GM21576 (cell line): Measurements from ENCODE around the gene RPP14.
"Not testable (repeated sequence)": the region's sequence is repeated elsewhere in the genome, so short reads cannot be mapped to it uniquely, and the experiment has no call there.

Experiments
- ATAC-seq: cut with Tn5 transposase; IDR thresholded peaks from one replicate; pipeline ENCODE4 v1.9.1; 2021; ENCODE audit warnings: mild to moderate bottlenecking, moderate library complexity; ENCODE audit not compliant: unreplicated experiment

The RPP14 gene

DNA sequence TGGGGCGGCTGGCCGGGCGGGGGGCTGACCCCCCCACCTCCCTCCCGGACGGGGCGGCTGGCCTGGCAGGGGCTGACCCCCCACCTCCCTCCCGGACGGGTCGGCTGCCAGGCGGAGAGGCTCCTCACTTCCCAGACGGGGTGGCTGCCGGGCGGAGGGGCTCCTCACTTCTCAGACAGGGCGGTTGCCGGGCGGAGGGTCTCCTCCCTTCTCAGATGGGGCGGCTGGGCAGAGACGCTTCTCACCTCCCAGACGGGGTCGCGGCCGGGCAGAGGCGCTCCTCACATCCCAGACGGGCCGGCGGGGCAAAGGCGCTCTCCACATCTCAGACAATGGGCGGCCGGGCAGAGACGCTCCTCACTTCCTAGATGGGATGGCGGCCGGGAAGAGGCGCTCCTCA, 15.6 kb upstream of the RPP14 start:
- not testable (repeated sequence) for ATAC-seq

DNA sequence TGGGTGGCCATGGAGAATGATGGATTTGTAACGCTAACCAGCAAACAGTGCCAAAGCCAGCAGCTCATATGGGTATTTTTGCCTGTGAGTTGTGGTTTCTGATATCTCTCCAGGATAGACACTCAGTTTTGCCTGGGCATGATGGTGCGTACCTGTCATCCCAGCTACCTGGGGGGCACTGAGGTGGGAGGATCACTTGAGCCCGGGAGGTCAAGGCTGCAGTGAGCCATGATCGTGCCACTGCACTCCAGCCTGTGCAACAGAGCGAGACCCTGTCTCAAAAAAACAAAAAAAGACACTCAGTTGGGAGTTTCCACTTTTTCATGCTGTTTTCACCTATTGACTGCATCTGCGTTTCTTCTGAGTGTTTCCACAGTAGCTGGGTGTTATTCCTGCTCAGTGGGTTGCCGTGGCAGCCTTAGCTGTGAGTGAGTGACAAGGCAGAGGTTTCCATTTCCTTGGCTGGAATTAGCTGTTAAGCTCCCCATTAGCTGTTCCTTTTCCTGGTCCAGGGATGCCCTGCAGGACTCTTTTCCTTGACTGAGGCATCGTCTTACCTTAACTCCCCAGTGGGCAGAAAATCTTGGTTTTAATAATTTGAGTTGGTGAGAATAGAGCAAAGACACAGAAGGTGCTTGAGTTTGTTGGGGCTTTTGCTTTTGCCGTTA, 14.2 kb upstream of the RPP14 start:
- no peak for ATAC-seq

DNA sequence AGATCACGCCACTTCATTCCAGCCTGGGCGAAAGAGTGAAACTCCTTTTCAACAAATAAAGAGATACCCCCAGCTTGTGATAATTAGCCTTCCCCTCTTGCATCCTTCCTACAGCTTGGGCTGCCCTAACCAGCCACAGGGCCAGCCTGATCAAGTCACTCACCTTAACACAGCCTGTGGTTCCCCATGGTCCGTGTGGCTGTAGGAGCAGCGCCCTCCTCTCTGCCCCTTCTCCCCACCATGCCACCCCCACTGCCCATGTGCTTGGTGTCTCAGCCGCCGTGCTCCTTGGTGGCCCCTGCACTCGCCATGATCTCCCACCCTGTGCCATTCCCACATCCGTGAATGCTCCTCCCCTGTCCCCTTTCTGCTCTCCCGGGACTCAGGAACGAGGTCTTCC, 13.2 kb upstream of the RPP14 start:
- ATAC-seq, result no peak

DNA sequence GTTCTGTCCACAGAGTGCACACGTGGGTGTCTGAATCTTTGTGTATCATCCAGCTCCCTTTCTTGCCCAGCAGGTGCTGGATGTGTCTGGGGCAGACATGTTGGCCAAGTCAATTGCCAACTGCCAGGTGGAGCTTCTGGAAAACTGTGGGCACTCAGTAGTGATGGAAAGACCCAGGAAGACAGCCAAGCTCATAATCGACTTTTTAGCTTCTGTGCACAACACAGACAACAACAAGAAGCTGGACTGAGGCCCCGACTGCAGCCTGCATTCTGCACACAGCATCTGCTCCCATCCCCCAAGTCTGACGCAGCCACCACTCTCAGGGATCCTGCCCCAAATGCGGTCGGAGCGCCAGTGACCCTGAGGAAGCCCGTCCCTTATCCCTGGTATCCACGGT, 12.5 kb upstream of the RPP14 start:
- no peak for ATAC-seq

DNA sequence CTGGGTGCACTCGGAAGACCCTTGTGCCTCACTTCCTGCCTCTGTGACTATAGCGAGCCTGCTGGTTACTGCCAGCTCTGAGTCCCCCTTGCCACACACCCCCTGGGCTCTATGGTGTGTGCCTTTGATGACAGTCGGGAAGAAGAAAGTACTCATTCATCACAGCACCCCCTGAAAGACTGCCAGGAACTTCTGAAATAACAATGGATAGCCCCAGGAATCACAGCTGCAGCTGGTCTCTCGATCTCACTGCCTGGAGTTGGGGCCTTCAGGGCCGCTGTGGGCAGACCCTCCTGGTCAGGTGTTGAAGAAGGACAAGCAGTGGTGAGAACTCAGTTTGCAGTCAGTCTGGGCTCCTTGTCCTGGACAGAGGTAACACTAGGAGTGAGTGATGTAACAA, 9.8 kb upstream of the RPP14 start:
- ATAC-seq, result no peak

DNA sequence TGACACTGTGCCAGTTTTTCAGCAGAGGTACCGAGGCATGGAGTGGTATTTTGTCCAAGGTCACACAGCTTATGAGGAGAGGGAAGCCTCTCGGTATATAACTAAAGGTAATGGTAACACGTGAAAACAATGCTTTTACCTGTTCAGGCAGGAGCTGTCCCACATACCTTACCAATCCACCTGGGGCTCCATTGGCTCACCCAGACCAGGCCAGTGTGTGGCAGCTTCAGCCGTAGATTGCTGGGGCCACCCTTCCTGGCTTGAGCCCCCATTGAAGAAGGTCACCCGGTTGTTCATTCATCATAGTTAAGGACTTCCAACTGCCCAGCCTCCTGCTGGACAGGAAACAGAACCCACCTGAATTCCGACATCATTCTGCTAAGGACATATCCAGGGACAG, 9.2 kb upstream of the RPP14 start:
- ATAC-seq, result no peak

DNA sequence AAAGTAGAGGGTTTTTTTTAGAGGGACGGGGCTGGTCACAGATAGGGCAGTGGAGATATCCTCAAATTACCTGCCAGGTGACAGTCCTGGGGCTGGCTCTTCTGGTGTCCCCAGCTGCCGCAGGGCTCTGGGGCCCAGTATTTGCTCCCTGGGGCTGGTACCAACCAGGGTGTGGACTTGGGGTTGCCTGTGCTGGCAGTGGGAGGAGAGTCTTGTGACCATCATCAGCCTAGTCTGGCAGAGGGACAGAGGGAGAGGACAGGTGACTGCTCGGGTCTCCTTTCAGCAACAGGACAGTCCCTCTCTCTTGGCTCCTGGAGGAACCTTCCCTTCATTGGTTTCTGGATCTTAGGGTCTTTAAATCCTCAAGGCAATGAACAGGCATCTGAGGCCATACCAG, 7.9 kb upstream of the RPP14 start:
- no peak for ATAC-seq

DNA sequence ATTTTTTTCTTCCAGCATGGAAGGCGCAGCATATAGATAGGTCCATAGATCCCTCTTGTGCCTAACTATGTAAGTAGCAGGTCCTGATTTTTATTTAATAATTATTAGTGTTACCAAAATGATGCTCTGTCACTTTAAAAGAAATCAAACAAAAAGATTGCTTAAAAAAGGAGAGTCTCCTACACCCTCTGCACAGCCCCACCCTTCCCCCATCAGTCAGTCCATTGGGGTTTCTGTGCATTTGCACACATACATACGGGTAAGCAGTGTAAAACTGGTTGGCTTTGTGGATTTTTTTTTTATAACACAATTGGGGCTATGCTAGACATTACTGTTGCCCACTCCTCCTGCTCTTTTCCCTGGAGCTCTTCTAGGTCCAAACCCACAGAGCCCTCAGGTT, 7.0 kb upstream of the RPP14 start:
- ATAC-seq, result no peak

DNA sequence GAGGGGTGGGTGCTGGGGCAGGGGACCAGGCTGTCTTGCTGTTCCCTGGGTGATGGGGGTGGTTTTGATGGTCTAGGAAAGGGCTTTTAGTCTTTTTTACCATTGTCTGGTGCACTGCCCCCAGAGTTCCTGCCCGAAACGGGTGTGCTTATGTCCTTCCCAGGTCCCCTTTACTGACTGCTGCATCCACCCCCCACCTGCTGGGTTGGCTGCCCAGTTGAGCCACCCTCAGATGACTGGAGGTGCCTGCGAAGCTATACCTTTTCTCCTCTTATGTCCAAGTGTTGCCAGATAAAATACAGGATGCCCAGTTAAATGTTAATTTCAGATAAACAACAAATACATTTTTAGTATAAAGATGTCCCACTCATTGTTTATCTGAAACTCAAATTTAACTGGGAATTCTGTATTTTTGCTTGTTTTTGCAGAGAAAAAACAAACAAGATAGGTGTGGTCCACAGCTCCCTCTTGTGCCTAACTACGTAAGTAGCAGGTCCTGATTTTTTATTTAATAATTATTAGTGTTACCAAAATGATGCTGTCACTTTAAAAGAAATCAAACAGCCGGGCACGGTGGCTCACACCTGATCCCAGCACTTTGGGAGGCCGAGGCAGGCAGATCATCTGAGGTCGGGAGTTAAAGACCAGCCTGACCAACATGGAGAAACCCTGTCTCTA, 6.1 kb upstream of the RPP14 start:
- no peak for ATAC-seq

DNA sequence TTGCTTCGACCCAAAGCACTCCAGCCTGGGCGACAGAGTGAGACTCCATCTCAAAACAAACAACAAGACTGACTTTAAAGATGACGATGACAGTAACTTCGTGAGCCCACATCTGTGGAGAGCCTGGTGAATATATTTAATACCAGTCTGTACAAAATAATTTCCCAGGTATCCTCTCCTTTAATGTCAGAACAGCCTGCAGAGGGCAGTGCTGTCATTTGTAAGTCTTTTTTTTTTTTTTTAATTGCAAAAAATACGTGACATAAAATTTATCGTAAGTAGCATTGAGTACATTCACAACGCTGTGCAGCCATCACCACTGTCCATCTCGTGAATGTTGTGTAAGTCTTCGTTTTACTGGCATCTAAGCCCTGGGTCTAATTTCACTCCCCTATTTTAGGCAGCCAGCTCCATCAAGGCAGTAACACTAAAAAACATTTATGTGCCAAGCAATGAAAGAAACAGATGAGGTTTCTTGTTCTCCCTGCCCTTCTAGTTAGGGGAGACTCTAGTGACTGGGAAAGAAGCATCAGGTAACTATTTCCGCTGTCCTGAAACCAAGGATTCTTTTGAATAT, 1.7 kb downstream of the RPP14 start:
- no peak for ATAC-seq

DNA sequence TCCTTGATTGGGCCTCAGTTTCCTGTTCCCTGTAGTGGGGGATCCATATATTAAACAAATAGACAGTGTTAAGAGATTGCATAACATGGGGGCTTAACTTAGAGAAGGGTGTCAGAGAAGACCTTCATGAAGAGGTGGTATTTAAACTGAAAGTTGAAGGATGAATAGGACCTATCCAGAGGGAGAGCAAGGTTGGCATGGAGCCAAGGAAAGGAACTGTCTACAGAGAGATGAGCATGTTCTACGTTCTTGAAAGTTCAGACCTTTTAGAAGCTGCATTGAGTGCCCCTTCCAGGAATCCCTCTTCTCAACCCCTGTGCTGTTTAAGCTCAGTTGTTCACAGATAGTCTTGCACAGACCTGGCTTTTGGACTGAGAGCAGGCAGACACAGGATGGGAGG, 2.7 kb downstream of the RPP14 start:
- ATAC-seq, result no peak

DNA sequence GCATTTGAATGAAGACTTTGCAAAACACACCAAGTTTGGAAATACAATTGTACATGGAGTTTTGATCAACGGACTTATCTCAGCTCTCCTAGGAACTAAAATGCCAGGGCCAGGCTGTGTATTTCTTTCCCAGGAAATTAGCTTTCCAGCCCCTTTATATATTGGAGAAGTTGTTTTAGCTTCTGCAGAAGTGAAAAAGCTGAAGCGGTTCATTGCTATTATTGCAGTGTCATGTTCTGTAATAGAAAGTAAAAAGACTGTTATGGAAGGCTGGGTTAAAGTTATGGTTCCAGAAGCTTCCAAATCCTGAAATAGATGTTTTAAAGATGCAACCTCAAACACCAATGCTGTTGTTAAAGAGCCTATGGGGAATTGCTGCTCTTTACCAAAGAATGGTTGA, 11.8 kb downstream of the RPP14 start:
- no peak for ATAC-seq

DNA sequence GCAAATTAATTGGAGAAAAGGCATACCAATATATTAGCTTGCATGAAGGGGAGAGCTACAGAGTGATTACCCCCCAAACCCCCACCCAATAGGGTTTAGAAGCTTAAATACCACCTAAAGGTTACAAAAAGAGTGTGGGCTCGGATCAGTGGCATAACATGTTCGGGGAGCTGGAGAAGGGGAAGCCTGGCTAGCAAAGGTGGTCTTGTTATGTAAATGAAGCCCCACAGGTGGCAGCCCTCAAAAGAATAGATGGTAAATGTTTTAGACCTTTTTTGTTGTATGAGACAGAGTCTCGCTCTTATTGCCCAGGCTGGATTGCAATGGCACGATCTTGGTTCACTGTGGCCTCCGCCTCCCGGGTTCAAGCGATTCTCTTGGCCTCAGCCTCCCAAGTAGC, 15.7 kb downstream of the RPP14 start:
- ATAC-seq, result no peak

DNA sequence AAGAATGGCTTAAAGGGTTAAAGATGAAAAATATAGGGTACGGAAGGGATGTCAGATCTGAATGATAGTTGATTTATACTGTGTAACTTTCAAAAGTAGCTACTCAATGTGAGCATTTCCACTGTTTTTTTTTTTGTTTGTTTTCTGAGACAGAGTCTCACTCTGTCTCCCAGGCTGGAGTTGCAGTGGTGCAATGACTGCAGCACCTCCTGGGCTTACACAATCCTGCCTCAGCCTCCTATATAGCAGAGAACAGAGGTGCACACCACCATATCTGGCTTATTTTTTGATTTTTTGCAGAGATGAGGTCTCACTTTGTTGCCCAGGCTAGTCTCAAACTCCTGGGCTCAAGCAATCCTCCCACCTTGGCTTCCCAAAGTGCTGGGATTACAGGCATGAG, 16.7 kb downstream of the RPP14 start:
- ATAC-seq, result no peak

DNA sequence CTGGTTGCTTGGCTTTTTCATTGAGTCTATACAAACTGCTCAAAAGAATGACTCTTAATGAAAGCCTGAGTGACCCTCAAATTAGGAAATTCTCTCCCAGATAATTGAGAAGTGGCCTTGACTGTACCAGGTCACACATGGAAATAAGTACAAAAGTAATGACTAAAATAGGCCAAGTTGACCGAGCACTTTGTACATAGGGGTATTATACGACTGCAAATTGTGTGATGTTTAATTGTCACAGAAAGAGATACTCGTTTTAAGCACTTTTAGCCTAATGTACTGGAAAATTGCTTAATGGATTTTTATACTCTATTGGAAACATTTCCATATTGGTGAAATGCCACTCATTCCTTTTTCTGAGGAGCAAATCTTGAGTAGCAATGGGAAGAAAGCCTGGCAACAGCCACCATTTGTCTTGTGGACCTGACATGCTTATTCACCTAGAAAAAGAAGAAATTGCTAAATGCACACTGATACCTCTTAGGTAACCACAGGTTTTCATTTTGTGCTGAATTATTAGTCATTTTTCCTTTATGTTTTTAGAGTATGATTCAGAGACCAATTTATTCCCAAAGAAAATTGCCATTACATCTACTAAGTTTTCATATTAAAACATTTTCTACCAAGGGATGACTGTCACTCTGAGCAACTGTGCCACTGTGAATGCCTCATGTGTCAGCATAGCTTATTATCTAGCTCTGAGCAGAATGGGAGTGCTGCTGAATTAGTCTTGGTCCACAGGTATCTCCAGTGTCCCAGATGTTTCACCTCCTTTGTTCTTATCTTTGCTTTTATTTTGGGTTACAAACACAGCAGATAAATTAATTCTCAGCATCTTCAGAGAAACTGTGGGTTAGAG, 17.7 kb downstream of the RPP14 start:
- no peak for ATAC-seq

DNA sequence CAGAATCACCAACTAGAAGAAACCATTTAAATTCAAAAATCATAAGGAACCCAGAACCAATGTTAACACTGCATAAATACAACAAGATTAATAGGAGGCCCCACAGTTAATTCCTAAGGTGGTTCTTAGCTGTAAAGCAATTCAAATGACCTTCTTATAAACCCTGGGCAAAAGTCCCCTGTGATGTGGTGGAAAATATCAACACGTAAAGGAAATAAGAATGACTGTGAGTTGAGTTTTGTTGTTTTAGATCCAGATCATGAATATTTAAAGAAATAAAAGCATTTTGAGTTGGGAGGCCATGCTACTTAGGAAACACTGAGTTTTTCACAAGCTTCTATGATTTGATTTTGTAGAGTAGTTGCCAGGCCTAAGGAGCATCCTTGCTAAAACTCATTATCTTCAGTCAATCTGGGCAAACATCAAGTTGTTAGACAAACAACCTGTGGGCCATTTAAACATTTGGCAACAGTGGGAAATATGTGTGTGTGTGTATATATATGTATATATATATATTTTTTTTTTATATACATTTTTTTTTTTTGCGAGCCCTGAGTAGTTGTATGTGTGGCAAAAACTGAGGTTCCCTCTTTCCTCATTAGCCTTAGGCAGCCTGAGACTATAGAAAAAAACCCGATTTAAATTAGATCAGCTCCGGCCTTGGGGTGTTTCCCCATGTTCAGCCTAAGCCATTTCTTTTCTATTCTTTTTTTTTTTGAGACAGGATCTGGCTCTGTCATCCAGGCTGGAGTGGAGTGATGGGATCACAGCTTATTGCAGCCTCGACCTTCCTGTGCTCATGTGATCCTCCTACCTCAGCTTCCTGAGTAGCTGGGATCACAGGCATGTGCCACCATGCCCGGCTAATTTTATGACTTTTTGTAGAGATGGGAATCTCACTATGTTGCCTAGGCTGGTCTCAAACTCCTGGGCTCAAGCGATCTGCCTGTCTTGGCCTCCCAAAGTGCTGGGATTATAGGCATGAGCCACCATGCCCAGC, 18.6 kb downstream of the RPP14 start:
- ATAC-seq, result no peak

DNA sequence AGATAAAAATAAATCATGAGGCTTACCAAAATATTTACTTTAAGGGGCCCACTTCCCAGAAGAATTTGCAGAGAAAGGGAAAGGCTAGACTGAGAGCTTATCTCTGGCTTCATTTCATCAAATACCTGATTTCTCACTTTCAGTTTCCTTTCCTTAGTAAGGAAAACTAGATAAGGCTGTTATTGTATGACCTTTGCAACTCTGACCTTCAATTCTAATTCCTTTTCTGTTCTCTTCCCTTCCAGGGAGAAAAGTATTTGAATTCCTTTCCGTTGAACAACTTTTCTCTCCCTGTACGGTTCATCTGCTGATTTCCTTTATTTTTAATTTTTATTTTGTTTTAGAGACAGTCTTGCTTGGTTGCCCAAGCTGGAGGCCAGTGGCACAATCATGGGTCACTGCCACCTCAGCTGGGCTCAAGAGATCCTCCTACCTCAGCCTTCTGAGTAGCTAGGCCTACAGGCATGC, 19.5 kb downstream of the RPP14 start:
- ATAC-seq, result no peak

DNA sequence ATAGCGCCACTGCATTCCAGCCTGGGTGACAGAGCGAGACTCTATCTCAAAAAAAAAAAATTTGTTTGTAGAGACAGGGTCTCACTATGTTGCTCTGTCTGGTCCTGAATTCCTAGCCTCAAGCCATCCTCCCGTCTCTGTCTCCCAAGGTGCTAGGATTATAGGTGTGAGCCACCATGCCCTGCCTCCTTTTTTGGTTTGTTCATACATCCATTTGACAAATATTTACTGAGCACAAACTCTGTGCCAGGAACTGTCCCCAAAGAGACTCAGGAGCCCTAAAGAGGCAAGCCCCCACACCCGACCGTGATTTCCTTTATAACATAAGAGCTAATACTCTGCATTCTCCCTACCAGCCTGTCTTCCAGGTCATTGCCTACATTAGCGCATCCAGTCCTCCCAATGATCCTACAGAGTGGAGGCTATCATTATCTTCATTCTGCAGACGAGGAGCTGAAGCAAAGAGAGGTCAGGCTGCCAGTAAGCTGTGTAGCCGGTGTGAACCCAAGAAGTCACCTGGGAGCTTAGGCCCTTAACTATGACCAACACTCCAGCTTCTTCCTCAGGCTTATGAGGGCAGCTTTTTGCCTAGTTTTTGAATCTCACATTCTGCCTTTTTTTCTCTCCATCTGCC, 20.3 kb downstream of the RPP14 start:
- ATAC-seq, result no peak

DNA sequence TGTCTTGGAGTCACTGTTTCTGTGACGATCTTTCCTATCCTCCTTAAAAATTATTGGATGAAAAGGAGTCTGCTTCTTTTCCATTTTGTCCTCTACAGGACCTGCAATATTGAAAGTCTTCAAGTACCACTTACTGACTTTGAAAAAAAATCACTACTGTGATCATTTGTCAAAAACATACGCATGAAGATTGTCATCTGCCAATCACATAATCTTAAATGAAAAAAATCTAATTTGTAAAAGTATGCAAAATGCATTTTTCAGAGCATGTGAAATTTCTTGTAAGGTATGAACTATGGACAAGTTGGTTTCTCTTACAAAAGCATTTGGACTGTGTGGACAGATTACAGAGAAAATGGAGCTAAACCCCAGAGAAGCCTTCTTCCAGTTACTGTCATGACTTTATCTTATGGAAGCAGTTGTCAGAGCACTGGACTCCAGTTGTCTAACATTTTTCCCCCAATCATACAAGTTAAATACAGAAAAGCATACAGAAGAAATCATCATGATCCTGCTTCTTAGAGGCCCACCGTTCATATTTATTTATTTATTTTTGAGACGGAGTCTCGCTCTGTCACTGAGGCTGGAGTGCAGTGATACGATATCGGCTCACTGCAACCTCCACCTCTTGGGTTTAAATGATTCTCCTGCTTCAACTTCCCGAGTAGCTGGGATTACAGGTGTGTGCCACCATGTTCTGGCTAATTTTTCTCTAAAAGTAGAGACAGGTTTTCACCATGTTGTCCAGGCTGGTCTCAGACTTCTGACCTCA, 23.3 kb downstream of the RPP14 start:
- ATAC-seq, result no peak
